Measurements from ENCODE around the gene ZNF541.
"Not testable (repeated sequence)": the region's sequence is repeated elsewhere in the genome, so short reads cannot be mapped to it uniquely, and the experiment has no call there.

ZNF541 gene

GRCh38 chr19:47573071-47574026 is at the start of gene ZNF541:
ZNF541 (minus strand) TSS chr19:47573148; CDS start chr19:47555856, 17,292 bp downstream.
- DNase-seq, result no peak

GRCh38 chr19:47619763-47620162 is 46.8 kb upstream of the ZNF541 start:
- no peak for DNase-seq

GRCh38 chr19:47618771-47619170 is 45.8 kb upstream of the ZNF541 start:
- DNase-seq, result no peak

GRCh38 chr19:47615714-47616113 is 42.8 kb upstream of the ZNF541 start:
- DNase-seq, result no peak

GRCh38 chr19:47615230-47615629 is 42.3 kb upstream of the ZNF541 start:
- DNase-seq, result no peak

- DNase-seq, result no peak
Measured at GRCh38 chr19:47614559-47614958, 41.6 kb upstream of the ZNF541 start.

GRCh38 chr19:47614021-47614295 is 41.0 kb upstream of the ZNF541 start:
- no peak for DNase-seq

GRCh38 chr19:47613165-47614020 is 40.4 kb upstream of the ZNF541 start:
- no peak for DNase-seq

- no peak for DNase-seq
Measured at GRCh38 chr19:47610902-47611301, 38.0 kb upstream of the ZNF541 start.

- no peak for DNase-seq
Measured at GRCh38 chr19:47609906-47610894, 37.3 kb upstream of the ZNF541 start.

GRCh38 chr19:47608969-47609905 is 36.3 kb upstream of the ZNF541 start, which contains the start of gene BICRA:
BICRA (plus strand) TSS chr19:47609134; CDS start chr19:47673575, 64,441 bp downstream.
- DNase-seq, result peak; percentile 79

- peak; percentile 76 for DNase-seq
Measured at GRCh38 chr19:47608074-47608918, 35.3 kb upstream of the ZNF541 start.

- no peak for DNase-seq
Measured at GRCh38 chr19:47607564-47608073, 34.7 kb upstream of the ZNF541 start.

GRCh38 chr19:47603706-47604565 is 31.0 kb upstream of the ZNF541 start:
- DNase-seq, result no peak

- DNase-seq, result no peak
Measured at GRCh38 chr19:47601180-47601904, 28.4 kb upstream of the ZNF541 start.

GRCh38 chr19:47600246-47601179 is 27.6 kb upstream of the ZNF541 start:
- DNase-seq, result peak; percentile 98

GRCh38 chr19:47599671-47600245 is 26.8 kb upstream of the ZNF541 start:
- DNase-seq, result not testable (repeated sequence)
